Kidney (tissue), 14 donors: ENCODE data around the gene ZSWIM4. TPM values are rescaled to one million over a fixed set of nuclear protein-coding genes. Genes with fewer than 3 reads are reported as not detected.
A peak's percentile ranks its signal among the peaks of the same experiment; 100 is the strongest.

ENCODE experiments used
- DNase-seq, 5 donors: peaks; one replicate each; pipeline ENCODE4 v3.0.0-alpha.2; 2013 to 2020
- FAIRE-seq: peaks from 2 replicates; lab custom pipeline; 2012; peaks lifted over from hg19 to GRCh38; lab: Jason Lieb, UNC
- H3K27ac ChIP-seq, 2 donors: one replicate each; pipeline ENCODE4 v1.7.0; 2013; ENCODE audit warnings: low read depth in 2 of 2, low read length in 2 of 2, inconsistent platforms in 1 of 2
- H3K27me3 ChIP-seq: one replicate; pipeline ENCODE4 v1.7.1; 2013; ENCODE audit warnings: low read length, inconsistent platforms; ENCODE audit not compliant: control insufficient read depth, insufficient read depth
- H3K36me3 ChIP-seq, 3 donors: one replicate each; pipeline versions ENCODE4 v1.7.0 to v1.7.1; 2013; ENCODE audit warnings: low read length in 3 of 3, control low read depth in 1 of 3, inconsistent platforms in 1 of 3; ENCODE audit not compliant: insufficient read depth in 3 of 3, control insufficient read depth in 2 of 3
- H3K4me1 ChIP-seq, 3 donors: one replicate each; pipeline versions ENCODE4 v1.7.0 to v1.7.1; 2013; ENCODE audit warnings: low read length in 3 of 3, inconsistent platforms in 1 of 3, low read depth in 1 of 3; ENCODE audit not compliant: control insufficient read depth in 2 of 3, insufficient read depth in 2 of 3
- H3K4me3 ChIP-seq, 3 donors: one replicate each; pipeline versions ENCODE4 v1.7.0 to v1.8.1; 2013; ENCODE audit warnings: low read length in 3 of 3, control low read depth in 1 of 3, inconsistent platforms in 1 of 3
- H3K9ac ChIP-seq, 3 donors: one replicate each; pipeline versions ENCODE4 v1.7.0 to v1.7.1; 2013; ENCODE audit warnings: low read length in 3 of 3, control low read depth in 1 of 3, inconsistent platforms in 1 of 3
- H3K9me3 ChIP-seq, 3 donors: one replicate each; pipeline versions ENCODE4 v1.7.0 to v1.7.1; 2013; ENCODE audit warnings: low read length in 3 of 3, control low read depth in 1 of 3, inconsistent platforms in 1 of 3; ENCODE audit not compliant: control insufficient read depth in 2 of 3, insufficient read depth in 1 of 3
- CTCF ChIP-seq: IDR thresholded peaks from 3 replicates; pipeline ENCODE4 v1.5.1; 2012; ENCODE audit warnings: mild to moderate bottlenecking, moderate library complexity, borderline replicate concordance; ENCODE audit not compliant: insufficient read depth; ENCODE audit errors: extremely low read depth
- intact Hi-C: fragments of 100-400 bp; cut with DNase I; formaldehyde crosslinking; loops from one replicate; pipeline ENCODE4 v1.11.1; 2022
- polyA plus RNA-seq: library from polyadenylated mRNA; stranded (reverse); fragments of 350-450 nt; fragmentation: Illumina TruSeq; extraction: RNeasy Lipid Tissue Mini Kit (QIAGEN cat#74804); gene quantifications from one replicate; pipeline ENCODE4 v1.2.3, GENCODE V29; 2014; ENCODE audit warnings: low read depth, low replicate concordance; ENCODE audit not compliant: insufficient read depth
- total RNA-seq: library from RNA; stranded (reverse); fragmentation: NEBNext Ultra II Directional; extraction: Animal tissue kit (Norgen Biotek cat#: 25700); gene quantifications from one replicate; pipeline ENCODE4 v1.2.1, GENCODE V29; 2021
- donor health status: control.
- donor health status: control.
- donor health status: control.
- donor health status: control.
- donor health status: control.
- donor health status: DM: yes; HTN: yes; CAD: no.
- donor health status: Normal renal cell carcinoma (clear cell type).

ZSWIM4 gene
- total and polyA plus RNA-seq, 2 donors from 2014 or later: 1.4 to 13.7 TPM

DNA sequence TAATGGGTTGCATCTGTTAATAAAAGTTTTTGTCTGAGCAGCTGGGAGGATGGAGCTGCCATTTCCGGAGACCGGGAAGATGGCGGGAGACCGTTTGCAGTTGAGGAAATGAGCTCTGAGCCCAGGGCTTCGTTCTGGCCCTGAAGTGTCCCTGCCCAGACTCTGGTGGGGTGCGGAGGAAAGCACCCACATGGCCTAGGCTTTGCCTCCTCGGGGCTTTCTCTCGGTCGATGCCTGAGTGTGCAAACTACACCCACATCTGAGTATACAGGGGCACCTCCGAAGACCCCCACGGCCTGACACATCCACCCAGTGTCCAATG, 66.1 kb downstream of the ZSWIM4 start:
- Histone ChIP-seq H3K4me1 (peaks cover 0 to 16% (median 7%) of the 10 kb centered on the region in 3 donors), H3K9me3 (no peaks in the 10 kb centered on the region), H3K36me3 (no peaks in the 10 kb centered on the region), H3K27ac (peak overlapping the region; percentile 80 to 94), H3K27me3 (no peaks in the 10 kb centered on the region), H3K9ac (peak overlapping the region in 2 of 3 donors; percentile 24 to 86), H3K4me3 (peak overlapping the region in 1 of 3 donors; percentile 65)
- intact Hi-C loops: loop anchor here (10.0 kb wide), 2 partner anchors 87 to 257 kb away; partner anchors contain the start of gene C19orf53
- FAIRE-seq (no peak), DNase-seq (peak in 1 of 5 donors; percentile 69)
- no peak for TF ChIP-seq CTCF

GRCh38 chr19:13861714-13862531, 66.7 kb downstream of the ZSWIM4 start:
- TF ChIP-seq CTCF: peak; percentile 100
- H3K4me1 ChIP-seq: peaks cover 0 to 18% (median 7%) of the 10 kb centered on the region in 3 donors
- no peaks in the 10 kb centered on the region for H3K36me3 ChIP-seq
- FAIRE-seq (no peak), DNase-seq (peak; percentile 95 to 97 (median 97))
- H3K27me3 ChIP-seq: no peaks in the 10 kb centered on the region
- H3K9me3 ChIP-seq: no peaks in the 10 kb centered on the region
- intact Hi-C loops: loop anchor here (10.0 kb wide), 2 partner anchors 87 to 257 kb away; partner anchors contain the start of gene C19orf53
- peak overlapping the region in 2 of 3 donors; percentile 73 to 86 for H3K9ac ChIP-seq
- H3K4me3 ChIP-seq: peak overlapping the region; percentile 48 to 65 (median 60)
- peak overlapping the region; percentile 80 to 94 for H3K27ac ChIP-seq

- Histone ChIP-seq H3K9ac (no peak overlapping the region), H3K27ac (no peak overlapping the region), H3K36me3 (no peaks in the 10 kb centered on the region)
These were observed 68.9 kb downstream of the ZSWIM4 start for GRCh38 chr19:13864046-13864666.

More at GRCh38 chr19:13864046-13864666, 68.9 kb downstream of the ZSWIM4 start:
- no peaks in the 10 kb centered on the region for H3K9me3 ChIP-seq
- no peak for FAIRE-seq
- intact Hi-C loops: loop anchor here (10.0 kb wide), 2 partner anchors 89 to 259 kb away; partner anchors contain the start of gene C19orf53
- H3K4me1 ChIP-seq: peaks cover 0 to 18% (median 7%) of the 10 kb centered on the region in 3 donors
- no peak overlapping the region for H3K4me3 ChIP-seq
- DNase-seq: peak in 2 of 5 donors; percentile 60 to 64
- TF ChIP-seq CTCF: no peak
- H3K27me3 ChIP-seq: no peaks in the 10 kb centered on the region
